IPS-20b (cell line): Measurements from ENCODE around the gene RPRD1B.

ENCODE experiments used
- H3K27ac ChIP-seq: one replicate; pipeline ENCODE4 v1.5.1; 2013; ENCODE audit warnings: low read length
- H3K27me3 ChIP-seq: 2 replicates; pipeline ENCODE4 v1.6.1; 2013; ENCODE audit warnings: mild to moderate bottlenecking, low read length, inconsistent platforms; ENCODE audit not compliant: insufficient read depth
- H3K36me3 ChIP-seq: 2 replicates; pipeline ENCODE4 v1.6.1; 2013; ENCODE audit warnings: low read depth, mild to moderate bottlenecking, inconsistent platforms, low read length, moderate library complexity; ENCODE audit not compliant: insufficient read depth
- H3K4me1 ChIP-seq: 2 replicates; pipeline ENCODE4 v1.6.1; 2013; ENCODE audit warnings: mild to moderate bottlenecking, control low read depth, inconsistent platforms, low read length, moderate library complexity; ENCODE audit not compliant: insufficient read depth
- H3K4me3 ChIP-seq: 2 replicates; pipeline ENCODE4 v1.5.1; 2013; ENCODE audit warnings: mild to moderate bottlenecking, low read length, inconsistent platforms
- H3K9ac ChIP-seq: 2 replicates; pipeline ENCODE4 v1.6.1; 2013; ENCODE audit warnings: low read depth, mild to moderate bottlenecking, inconsistent platforms, low read length, moderate library complexity
- H3K9me3 ChIP-seq: 2 replicates; pipeline ENCODE4 v1.6.1; 2013; ENCODE audit warnings: mild to moderate bottlenecking, low read depth, low read length, inconsistent platforms; ENCODE audit not compliant: insufficient read depth

RPRD1B gene

GRCh38 chr20:38083338-38084048 is 49.9 kb downstream of the RPRD1B start:
- Histone ChIP-seq H3K9me3 (no peaks in the 10 kb centered on the region), H3K4me1 (no peaks in the 10 kb centered on the region), H3K27ac (no peak overlapping the region), H3K36me3 (peaks cover 79% of the 10 kb centered on the region; the same call in 1 of the 2 replicates), H3K27me3 (no peaks in the 10 kb centered on the region), H3K9ac (no peak overlapping the region), H3K4me3 (no peak overlapping the region)

- no peak overlapping the region for H3K9ac ChIP-seq
- no peaks in the 10 kb centered on the region for H3K4me1 ChIP-seq
- H3K4me3 ChIP-seq = no peak overlapping the region
- H3K27ac ChIP-seq = no peak overlapping the region
- H3K9me3 ChIP-seq = no peaks in the 10 kb centered on the region
- H3K27me3 ChIP-seq = no peaks in the 10 kb centered on the region
- H3K36me3 ChIP-seq = peaks cover 76% of the 10 kb centered on the region; the same call in 1 of the 2 replicates
Measured at GRCh38 chr20:38084425-38084951, 50.9 kb downstream of the RPRD1B start.

GRCh38 chr20:38085026-38085425 is 51.5 kb downstream of the RPRD1B start:
- Histone ChIP-seq H3K4me3 (no peak overlapping the region), H3K9me3 (no peaks in the 10 kb centered on the region), H3K27ac (no peak overlapping the region), H3K4me1 (no peaks in the 10 kb centered on the region), H3K27me3 (no peaks in the 10 kb centered on the region), H3K36me3 (peaks cover 77% of the 10 kb centered on the region), H3K9ac (no peak overlapping the region)

- no peaks in the 10 kb centered on the region; the same call in 1 of the 2 replicates for H3K4me1 ChIP-seq
- H3K36me3 ChIP-seq = peaks cover 83% of the 10 kb centered on the region
- H3K9ac ChIP-seq = no peak overlapping the region
- no peak overlapping the region for H3K4me3 ChIP-seq
- H3K27me3 ChIP-seq = no peaks in the 10 kb centered on the region
- no peak overlapping the region for H3K27ac ChIP-seq
- H3K9me3 ChIP-seq = no peaks in the 10 kb centered on the region
Measured at GRCh38 chr20:38089500-38089899, 56.0 kb downstream of the RPRD1B start.

GRCh38 chr20:38090061-38090460 is 56.5 kb downstream of the RPRD1B start:
- H3K4me1 ChIP-seq = no peaks in the 10 kb centered on the region; the same call in 1 of the 2 replicates
- peaks cover 77% of the 10 kb centered on the region for H3K36me3 ChIP-seq

GRCh38 chr20:38091441-38092216 is 58.1 kb downstream of the RPRD1B start:
- no peak overlapping the region for H3K27ac ChIP-seq
- H3K36me3 ChIP-seq = peaks cover 62% of the 10 kb centered on the region
- H3K4me3 ChIP-seq = no peak overlapping the region

More at GRCh38 chr20:38090061-38090460, 56.5 kb downstream of the RPRD1B start:
- H3K9me3 ChIP-seq = no peaks in the 10 kb centered on the region
- H3K27ac ChIP-seq = no peak overlapping the region
- H3K9ac ChIP-seq = no peak overlapping the region
- H3K4me3 ChIP-seq = no peak overlapping the region
- H3K27me3 ChIP-seq = no peaks in the 10 kb centered on the region

GRCh38 chr20:38092260-38092857 is 58.8 kb downstream of the RPRD1B start:
- Histone ChIP-seq H3K36me3 (peaks cover 55% of the 10 kb centered on the region), H3K27me3 (no peaks in the 10 kb centered on the region), H3K9me3 (no peaks in the 10 kb centered on the region), H3K4me1 (no peaks in the 10 kb centered on the region; the same call in 1 of the 2 replicates), H3K4me3 (no peak overlapping the region), H3K9ac (no peak overlapping the region), H3K27ac (no peak overlapping the region)

More at GRCh38 chr20:38091441-38092216, 58.1 kb downstream of the RPRD1B start:
- H3K9ac ChIP-seq = no peak overlapping the region
- H3K27me3 ChIP-seq = no peaks in the 10 kb centered on the region
- H3K9me3 ChIP-seq = no peaks in the 10 kb centered on the region
- H3K4me1 ChIP-seq = no peaks in the 10 kb centered on the region; the same call in 1 of the 2 replicates

GRCh38 chr20:38092915-38093314 is 59.4 kb downstream of the RPRD1B start:
- no peak overlapping the region for H3K4me3 ChIP-seq
- no peaks in the 10 kb centered on the region for H3K27me3 ChIP-seq
- peaks cover 49% of the 10 kb centered on the region for H3K36me3 ChIP-seq
- no peak overlapping the region for H3K9ac ChIP-seq
- no peak overlapping the region for H3K27ac ChIP-seq
- H3K9me3 ChIP-seq = no peaks in the 10 kb centered on the region
- H3K4me1 ChIP-seq = no peaks in the 10 kb centered on the region; the same call in 1 of the 2 replicates

GRCh38 chr20:38093641-38094077 is 60.1 kb downstream of the RPRD1B start:
- no peak overlapping the region for H3K4me3 ChIP-seq
- no peak overlapping the region for H3K27ac ChIP-seq
- H3K9ac ChIP-seq = no peak overlapping the region
- H3K9me3 ChIP-seq = no peaks in the 10 kb centered on the region
- no peaks in the 10 kb centered on the region; the same call in 1 of the 2 replicates for H3K4me1 ChIP-seq
- H3K27me3 ChIP-seq = no peaks in the 10 kb centered on the region
- H3K36me3 ChIP-seq = peaks cover 43% of the 10 kb centered on the region

- Histone ChIP-seq H3K27ac (no peak overlapping the region), H3K9ac (no peak overlapping the region), H3K36me3 (peaks cover 37% of the 10 kb centered on the region), H3K4me1 (no peaks in the 10 kb centered on the region; the same call in 1 of the 2 replicates), H3K4me3 (no peak overlapping the region), H3K9me3 (no peaks in the 10 kb centered on the region), H3K27me3 (no peaks in the 10 kb centered on the region)
Measured at GRCh38 chr20:38094373-38094891, 60.9 kb downstream of the RPRD1B start.

- Histone ChIP-seq H3K9me3 (no peaks in the 10 kb centered on the region), H3K36me3 (peaks cover 30% of the 10 kb centered on the region), H3K27me3 (no peaks in the 10 kb centered on the region), H3K4me3 (no peak overlapping the region), H3K9ac (no peak overlapping the region), H3K27ac (no peak overlapping the region), H3K4me1 (no peaks in the 10 kb centered on the region; the same call in 1 of the 2 replicates)
Measured at GRCh38 chr20:38095017-38095686, 61.6 kb downstream of the RPRD1B start.
